Kidney (tissue), 14 donors: ENCODE results near the gene SGSM2. TPM values are rescaled to one million over a fixed set of nuclear protein-coding genes. Genes with fewer than 3 reads are reported as not detected.

Source experiments
- DNase-seq, 5 donors: peaks; one replicate each; pipeline ENCODE4 v3.0.0-alpha.2; 2013 to 2020
- FAIRE-seq: peaks from 2 replicates; lab custom pipeline; 2012; peaks lifted over from hg19 to GRCh38; lab: Jason Lieb, UNC
- H3K27ac ChIP-seq, 2 donors: one replicate each; pipeline ENCODE4 v1.7.0; 2013; ENCODE audit warnings: low read depth in 2 of 2, low read length in 2 of 2, inconsistent platforms in 1 of 2
- H3K27me3 ChIP-seq: one replicate; pipeline ENCODE4 v1.7.1; 2013; ENCODE audit warnings: low read length, inconsistent platforms; ENCODE audit not compliant: control insufficient read depth, insufficient read depth
- H3K36me3 ChIP-seq, 3 donors: one replicate each; pipeline versions ENCODE4 v1.7.0 to v1.7.1; 2013; ENCODE audit warnings: low read length in 3 of 3, control low read depth in 1 of 3, inconsistent platforms in 1 of 3; ENCODE audit not compliant: insufficient read depth in 3 of 3, control insufficient read depth in 2 of 3
- H3K4me1 ChIP-seq, 3 donors: one replicate each; pipeline versions ENCODE4 v1.7.0 to v1.7.1; 2013; ENCODE audit warnings: low read length in 3 of 3, inconsistent platforms in 1 of 3, low read depth in 1 of 3; ENCODE audit not compliant: control insufficient read depth in 2 of 3, insufficient read depth in 2 of 3
- H3K4me3 ChIP-seq, 3 donors: one replicate each; pipeline versions ENCODE4 v1.7.0 to v1.8.1; 2013; ENCODE audit warnings: low read length in 3 of 3, control low read depth in 1 of 3, inconsistent platforms in 1 of 3
- H3K9ac ChIP-seq, 3 donors: one replicate each; pipeline versions ENCODE4 v1.7.0 to v1.7.1; 2013; ENCODE audit warnings: low read length in 3 of 3, control low read depth in 1 of 3, inconsistent platforms in 1 of 3
- H3K9me3 ChIP-seq, 3 donors: one replicate each; pipeline versions ENCODE4 v1.7.0 to v1.7.1; 2013; ENCODE audit warnings: low read length in 3 of 3, control low read depth in 1 of 3, inconsistent platforms in 1 of 3; ENCODE audit not compliant: control insufficient read depth in 2 of 3, insufficient read depth in 1 of 3
- CTCF ChIP-seq: IDR thresholded peaks from 3 replicates; pipeline ENCODE4 v1.5.1; 2012; ENCODE audit warnings: mild to moderate bottlenecking, moderate library complexity, borderline replicate concordance; ENCODE audit not compliant: insufficient read depth; ENCODE audit errors: extremely low read depth
- intact Hi-C: fragments of 100-400 bp; cut with DNase I; formaldehyde crosslinking; loops from one replicate; pipeline ENCODE4 v1.11.1; 2022
- polyA plus RNA-seq: library from polyadenylated mRNA; stranded (reverse); fragments of 350-450 nt; fragmentation: Illumina TruSeq; extraction: RNeasy Lipid Tissue Mini Kit (QIAGEN cat#74804); gene quantifications from one replicate; pipeline ENCODE4 v1.2.3, GENCODE V29; 2014; ENCODE audit warnings: low read depth, low replicate concordance; ENCODE audit not compliant: insufficient read depth
- total RNA-seq: library from RNA; stranded (reverse); fragmentation: NEBNext Ultra II Directional; extraction: Animal tissue kit (Norgen Biotek cat#: 25700); gene quantifications from one replicate; pipeline ENCODE4 v1.2.1, GENCODE V29; 2021
- donor health status: control.
- donor health status: control.
- donor health status: control.
- donor health status: control.
- donor health status: control.
- donor health status: DM: yes; HTN: yes; CAD: no.
- donor health status: Normal renal cell carcinoma (clear cell type).

The SGSM2 gene
- total and polyA plus RNA-seq, 2 donors from 2014 or later: 33.7 to 58.0 TPM

DNA sequence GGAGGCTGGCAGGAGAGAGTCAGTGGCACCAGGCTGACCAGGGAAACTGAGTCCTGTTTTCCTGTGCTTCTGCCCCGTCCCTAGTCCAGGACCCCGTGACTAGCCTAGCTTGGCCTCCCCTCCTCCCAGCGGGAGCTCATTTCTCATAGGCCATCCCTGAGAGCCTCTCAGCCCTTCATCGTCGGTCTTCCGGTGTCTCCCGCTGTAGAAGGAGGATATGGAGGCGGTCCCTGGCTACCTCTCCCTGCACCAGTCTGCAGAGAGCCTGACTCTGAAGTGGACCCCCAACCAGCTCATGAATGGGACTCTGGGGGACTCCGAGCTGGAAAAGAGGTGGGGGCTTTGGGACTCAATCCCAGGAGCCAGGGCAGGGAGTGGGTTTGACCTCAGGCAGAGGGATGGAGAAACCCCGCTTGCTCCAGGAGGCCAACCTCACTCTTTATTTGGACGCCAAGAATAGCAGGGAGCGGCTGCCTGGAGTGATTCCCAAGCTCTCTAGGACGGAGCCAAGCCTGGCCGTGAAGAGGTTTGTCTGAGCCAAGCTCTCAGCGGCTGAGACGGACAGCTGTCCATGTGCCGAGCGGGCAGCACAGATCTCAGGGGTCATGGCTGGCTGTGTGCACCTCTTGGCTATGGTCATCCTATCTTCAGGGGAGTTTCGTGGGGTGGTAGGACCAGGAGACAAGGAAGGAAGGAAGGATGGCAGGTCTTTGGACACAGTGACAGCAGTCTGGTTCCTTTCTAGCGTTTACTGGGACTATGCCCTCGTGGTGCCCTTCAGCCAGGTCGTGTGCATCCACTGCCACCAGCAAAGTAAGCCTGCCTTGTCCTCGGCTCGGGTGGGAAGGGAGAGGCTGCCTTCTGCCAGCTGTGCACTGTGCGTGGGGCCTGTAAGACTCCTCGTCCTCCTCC, 26.8 kb downstream of the SGSM2 start:
- DNase-seq: peak in 1 of 5 donors; percentile 49

GRCh38 chr17:2364763-2365116, 27.4 kb downstream of the SGSM2 start:
- no peak overlapping the region for H3K27ac ChIP-seq
- H3K27me3 ChIP-seq: no peaks in the 10 kb centered on the region
- TF ChIP-seq CTCF: no peak
- DNase-seq: peak in 1 of 5 donors; percentile 60
- no peak overlapping the region for H3K9ac ChIP-seq
- intact Hi-C loops: no loop called here
- H3K4me3 ChIP-seq: no peak overlapping the region
- FAIRE-seq: no peak
- H3K4me1 ChIP-seq: peaks cover 0 to 1% (median 0%) of the 10 kb centered on the region in 3 donors
- H3K36me3 ChIP-seq: peaks cover 0 to 19% (median 4%) of the 10 kb centered on the region in 3 donors
- H3K9me3 ChIP-seq: no peaks in the 10 kb centered on the region

More for the DNA sequence above, 26.8 kb downstream of the SGSM2 start:
- Histone ChIP-seq H3K9me3 (no peaks in the 10 kb centered on the region), H3K36me3 (peaks cover 0 to 19% (median 4%) of the 10 kb centered on the region in 3 donors), H3K9ac (no peak overlapping the region), H3K4me3 (no peak overlapping the region), H3K27me3 (no peaks in the 10 kb centered on the region), H3K27ac (no peak overlapping the region), H3K4me1 (peaks cover 0 to 4% (median 0%) of the 10 kb centered on the region in 3 donors)
- intact Hi-C loops: no loop called here
- FAIRE-seq: no peak
- TF ChIP-seq CTCF: no peak

GRCh38 chr17:2365132-2365531, 27.8 kb downstream of the SGSM2 start:
- Histone ChIP-seq H3K27me3 (no peaks in the 10 kb centered on the region), H3K4me3 (no peak overlapping the region), H3K36me3 (peaks cover 0 to 19% (median 4%) of the 10 kb centered on the region in 3 donors), H3K9ac (no peak overlapping the region), H3K27ac (no peak overlapping the region), H3K4me1 (no peaks in the 10 kb centered on the region), H3K9me3 (no peaks in the 10 kb centered on the region)
- intact Hi-C loops: no loop called here
- no peak for TF ChIP-seq CTCF
- DNase-seq (peak in 1 of 5 donors; percentile 54), FAIRE-seq (no peak)
